ENCODE data around the gene CACNA2D2. TPM values are rescaled to one million over a fixed set of nuclear protein-coding genes. Genes with fewer than 3 reads are reported as not detected.
A peak's percentile ranks its signal among the peaks of the same experiment; 100 is the strongest.

Gene CACNA2D2
- total RNA-seq, 1 experiment from 2014 or later: 27.7 TPM

DNA sequence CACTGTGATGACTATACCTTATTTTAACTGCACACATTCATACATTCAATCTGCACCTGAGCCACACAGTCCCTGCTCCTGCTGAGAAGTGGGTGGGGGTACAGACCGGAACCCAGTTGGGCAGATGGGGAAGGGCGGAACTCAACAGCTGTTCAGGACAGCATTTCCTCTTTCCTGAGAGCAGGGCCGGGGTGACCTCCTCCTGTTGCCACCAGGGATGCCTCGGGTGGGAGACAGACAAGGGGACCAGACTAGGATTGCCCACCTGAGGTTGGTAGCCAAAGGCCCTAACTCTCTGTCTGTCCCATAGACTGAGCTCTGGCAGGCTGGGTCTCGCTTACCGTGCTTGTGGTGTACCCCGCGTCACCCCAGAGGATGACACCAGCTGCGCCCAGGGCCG lies 184.8 kb downstream of the CACNA2D2 start:
- peaks cover 5% of the 10 kb centered on the region; the same call in 1 of the 2 replicates for H3K79me2 ChIP-seq (ENCODE audit: insufficient read depth, low read length)
- no peak overlapping the region for H3K14ac ChIP-seq (ENCODE audit: insufficient read depth, low read length)
- Mint-ChIP-seq H3K27ac (peak overlapping the region in 1 of 3 experiments; percentile 80; a peak in 1 of 7 replicates), H3K27me3 (ENCODE audit: low read depth) (no peaks in the 10 kb centered on the region), H3K4me1 (peaks cover 22 to 39% of the 10 kb centered on the region in 2 experiments), H3K9me3 (peaks cover 4 to 6% of the 10 kb centered on the region in 2 experiments), H3K36me3 (ENCODE audit: insufficient read depth in 1 of 3, low read depth in 3 of 3) (peaks cover 47 to 54% (median 53%) of the 10 kb centered on the region in 3 experiments), H3K4me3 (peak overlapping the region; percentile 19 to 44; a peak in 3 of 5 replicates)
- H3K27me3 ChIP-seq (ENCODE audit: insufficient read depth, low read length): no peaks in the 10 kb centered on the region
- DNase-seq: no peak
- no CpG with 5 or more reads among the region's 10 CpGs for WGBS (ENCODE audit: extremely low coverage, insufficient read length, low lambda C conversion rate)
- no peaks in the 10 kb centered on the region for H3K9me3 ChIP-seq (ENCODE audit: control insufficient read depth, low read depth, low read length)
- H2BK20ac ChIP-seq (ENCODE audit: low read depth, low read length, poor library complexity, severe bottlenecking): no peak overlapping the region
- no peak overlapping the region for H3K4ac ChIP-seq (ENCODE audit: low read depth, low read length)
- H3K23me2 ChIP-seq (ENCODE audit: insufficient read length, low read depth, low read length, poor library complexity, severe bottlenecking): peaks cover 15% of the 10 kb centered on the region
- H3K27ac ChIP-seq (ENCODE audit: insufficient read length, low read depth, low read length): no peak overlapping the region
- no peak overlapping the region for H4K91ac ChIP-seq (ENCODE audit: insufficient read length, low read depth, low read length)
- H4K5ac ChIP-seq (ENCODE audit: insufficient read length, low read depth, low read length): no peak overlapping the region
- no peak overlapping the region for H4K8ac ChIP-seq (replicated peaks; ENCODE audit: insufficient read length, low read depth, low read length)
- H3K9ac ChIP-seq (ENCODE audit: extremely low read depth, insufficient read length, low read length): no peak overlapping the region
- no peak overlapping the region for H2BK12ac ChIP-seq (ENCODE audit: insufficient read length, low read depth, low read length)
- H3K23ac ChIP-seq (ENCODE audit: insufficient read length, low read depth, low read length): no peak overlapping the region
- no peak overlapping the region for H2AFZ ChIP-seq (ENCODE audit: low read length)
- H2BK5ac ChIP-seq (ENCODE audit: insufficient read length, low read length): no peak overlapping the region
- H3K18ac ChIP-seq (ENCODE audit: insufficient read length, low read depth, low read length): no peak overlapping the region
- no peaks in the 10 kb centered on the region for H4K20me1 ChIP-seq (ENCODE audit: control insufficient read depth, insufficient read depth, insufficient read length)
- TF ChIP-seq, protein P1, sequence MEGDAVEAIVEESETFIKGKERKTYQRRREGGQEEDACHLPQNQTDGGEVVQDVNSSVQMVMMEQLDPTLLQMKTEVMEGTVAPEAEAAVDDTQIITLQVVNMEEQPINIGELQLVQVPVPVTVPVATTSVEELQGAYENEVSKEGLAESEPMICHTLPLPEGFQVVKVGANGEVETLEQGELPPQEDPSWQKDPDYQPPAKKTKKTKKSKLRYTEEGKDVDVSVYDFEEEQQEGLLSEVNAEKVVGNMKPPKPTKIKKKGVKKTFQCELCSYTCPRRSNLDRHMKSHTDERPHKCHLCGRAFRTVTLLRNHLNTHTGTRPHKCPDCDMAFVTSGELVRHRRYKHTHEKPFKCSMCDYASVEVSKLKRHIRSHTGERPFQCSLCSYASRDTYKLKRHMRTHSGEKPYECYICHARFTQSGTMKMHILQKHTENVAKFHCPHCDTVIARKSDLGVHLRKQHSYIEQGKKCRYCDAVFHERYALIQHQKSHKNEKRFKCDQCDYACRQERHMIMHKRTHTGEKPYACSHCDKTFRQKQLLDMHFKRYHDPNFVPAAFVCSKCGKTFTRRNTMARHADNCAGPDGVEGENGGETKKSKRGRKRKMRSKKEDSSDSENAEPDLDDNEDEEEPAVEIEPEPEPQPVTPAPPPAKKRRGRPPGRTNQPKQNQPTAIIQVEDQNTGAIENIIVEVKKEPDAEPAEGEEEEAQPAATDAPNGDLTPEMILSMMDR (conservative IDR thresholded peaks at IDR 0.05): no peak
- H3K56ac ChIP-seq (ENCODE audit: insufficient read length, low read depth, low read length): no peak overlapping the region
- no peak overlapping the region for H2BK120ac ChIP-seq (ENCODE audit: low read depth, low read length, poor library complexity, severe bottlenecking)
- H3K4me2 ChIP-seq (ENCODE audit: insufficient read depth, insufficient read length, low read length): no peak overlapping the region
- no peak overlapping the region for H2AK5ac ChIP-seq (ENCODE audit: insufficient read length, low read length)
- H3T11ph ChIP-seq (ENCODE audit: low read length): no peak overlapping the region
- H3K79me1 ChIP-seq (ENCODE audit: insufficient read depth, low read depth, low read length, poor library complexity, severe bottlenecking): no peaks in the 10 kb centered on the region
- no peak overlapping the region for H2BK15ac ChIP-seq (ENCODE audit: low read depth, low read length)
- peaks cover 6% of the 10 kb centered on the region; the same call in 1 of the 2 replicates for H3K4me1 ChIP-seq (ENCODE audit: insufficient read depth, low read length)
